HL-60 (cell line): ENCODE measurements around the gene DCAF17.

Experiments used
- DNase-seq, 2 experiments: peaks; one replicate each; pipeline ENCODE4 v3.0.0-alpha.2; 2010 to 2020; ENCODE audit warnings: low read depth in 1 of 2, low spot score in 1 of 2
- H3K27ac ChIP-seq: fragments of 250-450 bp; sonication (Bioruptor Pico); replicated peaks from 2 replicates; pipeline ENCODE4 v1.5.1; 2020; ENCODE audit warnings: mild to moderate bottlenecking, moderate library complexity
- H3K27me3 ChIP-seq: fragments of 250-450 bp; sonication (Bioruptor Pico); 2 replicates; pipeline ENCODE4 v1.5.1; 2021; ENCODE audit warnings: mild to moderate bottlenecking, moderate library complexity; ENCODE audit not compliant: insufficient read depth, poor library complexity, severe bottlenecking
- H3K4me3 ChIP-seq: replicated peaks from 2 replicates; pipeline ENCODE4 v1.5.1; 2011; ENCODE audit warnings: mild to moderate bottlenecking, control low read depth, low read length; ENCODE audit not compliant: insufficient read depth
- GABPA ChIP-seq: IDR thresholded peaks from 2 replicates; pipeline ENCODE4 v1.6.1; 2012; ENCODE audit warnings: low read depth
- POLR2AphosphoS5 ChIP-seq: IDR thresholded peaks from 2 replicates; pipeline ENCODE4 v1.6.1; 2012; ENCODE audit warnings: low read depth
- SPI1 ChIP-seq: IDR thresholded peaks from 2 replicates; pipeline ENCODE4 v1.6.1; 2012; ENCODE audit warnings: low read depth, mild to moderate bottlenecking, borderline replicate concordance
- TF ChIP-seq, protein P1 (sequence below): IDR thresholded peaks from one replicate; pipeline ENCODE4 v1.5.1; 2011; ENCODE audit warnings: low read length, control low read depth, inconsistent platforms; ENCODE audit not compliant: insufficient read depth
- TF ChIP-seq, protein P2 (sequence below): IDR thresholded peaks from 2 replicates; pipeline ENCODE4 v1.6.1; 2012; ENCODE audit warnings: low read depth; ENCODE audit not compliant: insufficient replicate concordance

Gene DCAF17

DNA sequence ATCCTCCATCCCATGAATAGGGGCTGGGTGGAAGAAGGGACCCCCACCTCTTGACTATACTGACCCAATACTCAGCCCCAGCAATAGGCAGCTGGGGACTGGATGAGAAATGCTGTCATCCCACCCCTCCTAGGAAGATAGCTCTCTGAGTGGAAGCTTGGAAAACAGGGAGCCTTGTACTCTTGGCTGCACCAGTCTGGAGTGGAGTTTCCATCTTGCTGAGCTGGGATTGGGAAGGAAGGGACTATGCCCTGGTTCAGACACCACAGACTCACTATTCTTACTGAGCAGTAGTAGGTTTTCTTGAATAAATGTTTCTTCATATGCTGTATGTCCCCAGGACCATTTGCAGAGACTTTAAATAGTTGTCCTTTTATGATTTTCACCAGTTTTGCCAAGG is 7.4 kb downstream of the DCAF17 start:
- Histone ChIP-seq H3K27me3 (no peaks in the 10 kb centered on the region), H3K4me3 (no peak overlapping the region), H3K27ac (no peak overlapping the region)
- DNase-seq, result no peak
- TF ChIP-seq, protein P1, sequence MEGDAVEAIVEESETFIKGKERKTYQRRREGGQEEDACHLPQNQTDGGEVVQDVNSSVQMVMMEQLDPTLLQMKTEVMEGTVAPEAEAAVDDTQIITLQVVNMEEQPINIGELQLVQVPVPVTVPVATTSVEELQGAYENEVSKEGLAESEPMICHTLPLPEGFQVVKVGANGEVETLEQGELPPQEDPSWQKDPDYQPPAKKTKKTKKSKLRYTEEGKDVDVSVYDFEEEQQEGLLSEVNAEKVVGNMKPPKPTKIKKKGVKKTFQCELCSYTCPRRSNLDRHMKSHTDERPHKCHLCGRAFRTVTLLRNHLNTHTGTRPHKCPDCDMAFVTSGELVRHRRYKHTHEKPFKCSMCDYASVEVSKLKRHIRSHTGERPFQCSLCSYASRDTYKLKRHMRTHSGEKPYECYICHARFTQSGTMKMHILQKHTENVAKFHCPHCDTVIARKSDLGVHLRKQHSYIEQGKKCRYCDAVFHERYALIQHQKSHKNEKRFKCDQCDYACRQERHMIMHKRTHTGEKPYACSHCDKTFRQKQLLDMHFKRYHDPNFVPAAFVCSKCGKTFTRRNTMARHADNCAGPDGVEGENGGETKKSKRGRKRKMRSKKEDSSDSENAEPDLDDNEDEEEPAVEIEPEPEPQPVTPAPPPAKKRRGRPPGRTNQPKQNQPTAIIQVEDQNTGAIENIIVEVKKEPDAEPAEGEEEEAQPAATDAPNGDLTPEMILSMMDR, result no peak
- TF ChIP-seq POLR2AphosphoS5 (no peak), SPI1 (no peak), GABPA (no peak)
- TF ChIP-seq, protein P2, sequence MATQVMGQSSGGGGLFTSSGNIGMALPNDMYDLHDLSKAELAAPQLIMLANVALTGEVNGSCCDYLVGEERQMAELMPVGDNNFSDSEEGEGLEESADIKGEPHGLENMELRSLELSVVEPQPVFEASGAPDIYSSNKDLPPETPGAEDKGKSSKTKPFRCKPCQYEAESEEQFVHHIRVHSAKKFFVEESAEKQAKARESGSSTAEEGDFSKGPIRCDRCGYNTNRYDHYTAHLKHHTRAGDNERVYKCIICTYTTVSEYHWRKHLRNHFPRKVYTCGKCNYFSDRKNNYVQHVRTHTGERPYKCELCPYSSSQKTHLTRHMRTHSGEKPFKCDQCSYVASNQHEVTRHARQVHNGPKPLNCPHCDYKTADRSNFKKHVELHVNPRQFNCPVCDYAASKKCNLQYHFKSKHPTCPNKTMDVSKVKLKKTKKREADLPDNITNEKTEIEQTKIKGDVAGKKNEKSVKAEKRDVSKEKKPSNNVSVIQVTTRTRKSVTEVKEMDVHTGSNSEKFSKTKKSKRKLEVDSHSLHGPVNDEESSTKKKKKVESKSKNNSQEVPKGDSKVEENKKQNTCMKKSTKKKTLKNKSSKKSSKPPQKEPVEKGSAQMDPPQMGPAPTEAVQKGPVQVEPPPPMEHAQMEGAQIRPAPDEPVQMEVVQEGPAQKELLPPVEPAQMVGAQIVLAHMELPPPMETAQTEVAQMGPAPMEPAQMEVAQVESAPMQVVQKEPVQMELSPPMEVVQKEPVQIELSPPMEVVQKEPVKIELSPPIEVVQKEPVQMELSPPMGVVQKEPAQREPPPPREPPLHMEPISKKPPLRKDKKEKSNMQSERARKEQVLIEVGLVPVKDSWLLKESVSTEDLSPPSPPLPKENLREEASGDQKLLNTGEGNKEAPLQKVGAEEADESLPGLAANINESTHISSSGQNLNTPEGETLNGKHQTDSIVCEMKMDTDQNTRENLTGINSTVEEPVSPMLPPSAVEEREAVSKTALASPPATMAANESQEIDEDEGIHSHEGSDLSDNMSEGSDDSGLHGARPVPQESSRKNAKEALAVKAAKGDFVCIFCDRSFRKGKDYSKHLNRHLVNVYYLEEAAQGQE, result no peak

DNA sequence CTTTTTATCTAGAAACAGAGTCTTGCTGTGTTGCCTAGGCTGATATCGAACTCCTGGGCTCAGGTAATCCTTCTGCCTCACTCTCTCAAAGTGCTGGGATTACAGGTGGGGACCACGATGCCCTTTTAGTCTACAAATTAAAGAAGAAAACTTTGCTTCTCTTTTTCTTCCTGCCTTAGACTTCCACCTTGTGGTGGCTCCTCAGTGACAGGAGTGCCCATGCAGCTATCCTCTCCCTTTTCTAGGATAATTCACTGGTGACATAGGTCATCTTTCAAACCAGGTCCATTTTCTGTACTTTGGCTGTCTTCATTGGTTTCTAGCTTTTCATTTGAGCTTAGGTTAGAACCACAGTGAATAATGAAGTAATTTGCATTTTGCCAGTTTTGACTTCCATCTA is 13.6 kb downstream of the DCAF17 start:
- Histone ChIP-seq H3K4me3 (no peak overlapping the region), H3K27ac (no peak overlapping the region), H3K27me3 (no peaks in the 10 kb centered on the region)
- DNase-seq, result no peak
- no peak for TF ChIP-seq GABPA
- no peak for TF ChIP-seq POLR2AphosphoS5
- TF ChIP-seq, protein P1, result no peak
- no peak for TF ChIP-seq SPI1
- TF ChIP-seq, protein P2, result no peak

DNA sequence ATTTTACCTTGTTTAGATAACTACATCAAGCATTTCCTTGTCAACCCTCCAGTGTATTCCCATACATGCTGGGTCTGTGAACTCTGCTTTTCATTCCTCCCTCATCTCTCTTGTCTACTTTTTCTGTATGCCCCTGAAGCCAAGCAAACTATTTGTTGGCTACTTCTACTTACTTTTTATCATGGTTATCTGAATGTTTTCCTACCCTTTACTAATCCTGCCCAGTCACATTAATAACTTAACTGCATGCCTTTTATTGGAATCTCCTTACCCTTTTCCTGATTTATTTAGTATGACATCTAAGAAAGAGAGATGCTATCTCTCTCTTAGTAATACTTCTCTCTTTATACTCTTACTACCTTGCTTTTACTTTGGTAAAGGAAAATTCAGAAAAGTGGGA is 17.0 kb downstream of the DCAF17 start:
- Histone ChIP-seq H3K27me3 (no peaks in the 10 kb centered on the region), H3K4me3 (no peak overlapping the region), H3K27ac (no peak overlapping the region)
- TF ChIP-seq GABPA (no peak), POLR2AphosphoS5 (no peak), SPI1 (no peak)
- TF ChIP-seq, protein P2, result no peak
- TF ChIP-seq, protein P1, result no peak
- DNase-seq, result no peak
